CD4-positive, alpha-beta memory T cell (primary cell): ENCODE measurements around the gene TACC2. TPM values are rescaled to one million over a fixed set of nuclear protein-coding genes. Genes with fewer than 3 reads are reported as not detected.
"Not testable (repeated sequence)": the region's sequence is repeated elsewhere in the genome, so short reads cannot be mapped to it uniquely, and the experiment has no call there.

Source experiments
- CTCF ChIA-PET: fragments of 350-600 bp; sonication (Branson Sonifier 250); formaldehyde crosslinking; loops from one replicate; lab custom pipeline; 2021; ENCODE audit warnings: inconsistent platforms; ENCODE audit not compliant: partially characterized antibody; lab: Charles Lee
- POLR2A ChIA-PET: fragments of 350-600 bp; sonication (Branson Sonifier 250); formaldehyde crosslinking; loops from one replicate; lab custom pipeline; 2021; ENCODE audit not compliant: partially characterized antibody; lab: Charles Lee
- DNase-seq, 5 donors: peaks; one replicate each; pipeline versions ENCODE4 v3.0.0 to v3.0.0-alpha.2; 2020 to 2022; ENCODE audit warnings: mixed read lengths in 1 of 5
- H3K27ac ChIP-seq: one replicate; pipeline ENCODE4 v1.7.0; 2013; ENCODE audit warnings: low read depth, low read length
- H3K27me3 ChIP-seq: 2 replicates; pipeline ENCODE4 v1.7.0; 2013; ENCODE audit warnings: mild to moderate bottlenecking, low read length, moderate library complexity; ENCODE audit not compliant: insufficient read depth
- H3K36me3 ChIP-seq: 2 replicates; pipeline ENCODE4 v1.7.0; 2013; ENCODE audit warnings: mild to moderate bottlenecking, low read length, moderate library complexity; ENCODE audit not compliant: insufficient read depth
- H3K4me1 ChIP-seq: 2 replicates; pipeline ENCODE4 v1.7.0; 2013; ENCODE audit warnings: mild to moderate bottlenecking, low read length, moderate library complexity; ENCODE audit not compliant: insufficient read depth
- H3K4me3 ChIP-seq, 2 donors: one replicate each; pipeline ENCODE4 v1.7.0; 2013; ENCODE audit warnings: low read length in 2 of 2, mild to moderate bottlenecking in 1 of 2
- H3K9me3 ChIP-seq, 2 donors: one replicate each; pipeline ENCODE4 v1.7.0; 2013; ENCODE audit warnings: low read length in 2 of 2, control low read depth in 1 of 2; ENCODE audit not compliant: control insufficient read depth in 1 of 2
- H3K27ac Mint-ChIP-seq, 7 donors: one replicate each; pipeline ENCODE4 v1.8.0; 2020 to 2021; ENCODE audit warnings: mixed read lengths in 7 of 7, mild to moderate bottlenecking in 6 of 7, inconsistent platforms in 3 of 7, moderate library complexity in 3 of 7
- H3K27me3 Mint-ChIP-seq, 2 donors: one replicate each; pipeline ENCODE4 v1.8.0; 2020 to 2021; ENCODE audit warnings: mixed read lengths in 2 of 2
- H3K36me3 Mint-ChIP-seq, 2 donors: one replicate each; pipeline ENCODE4 v1.8.0; 2020 to 2021; ENCODE audit warnings: mixed read lengths in 2 of 2, inconsistent platforms in 1 of 2, mild to moderate bottlenecking in 1 of 2
- H3K4me1 Mint-ChIP-seq, 4 donors: one replicate each; pipeline ENCODE4 v1.8.0; 2020 to 2021; ENCODE audit warnings: mixed read lengths in 4 of 4, mild to moderate bottlenecking in 1 of 4
- H3K4me3 Mint-ChIP-seq, 8 donors: one replicate each; pipeline ENCODE4 v1.8.0; 2020 to 2021; ENCODE audit warnings: mixed read lengths in 8 of 8, mild to moderate bottlenecking in 7 of 8, moderate library complexity in 6 of 8, inconsistent platforms in 3 of 8
- H3K9me3 Mint-ChIP-seq, 8 donors: one replicate each; pipeline ENCODE4 v1.8.0; 2020 to 2021; ENCODE audit warnings: mixed read lengths in 8 of 8, mild to moderate bottlenecking in 5 of 8, inconsistent platforms in 3 of 8, moderate library complexity in 1 of 8
- intact Hi-C: fragments of 100-400 bp; cut with micrococcal nuclease; formaldehyde crosslinking; loops from one replicate; pipeline ENCODE4 v1.15.1; 2023
- polyA plus RNA-seq, 2 donors: library from polyadenylated mRNA; unstranded; fragments of 300-500 nt; fragmentation: Illumina TruSeq; gene quantifications; one replicate each; pipeline ENCODE4 v1.2.3, GENCODE V29; 2021
- total RNA-seq, 2 experiments: library from RNA; stranded (reverse); gene quantifications; one replicate each; pipeline ENCODE4 v1.2.3, GENCODE V29; 2021

The TACC2 gene
- total and polyA plus RNA-seq, 4 experiments from 2014 or later: not detected

GRCh38 chr10:121952226-121952625 lies 36.7 kb upstream of the TACC2 start:
- H3K4me1 Mint-ChIP-seq: peaks cover 0 to 3% (median 0%) of the 10 kb centered on the region in 4 donors
- ChIA-PET CTCF (no interaction called here), POLR2A (interaction anchor here (0.6 kb wide), 1 partner anchor 17 kb away, joined by 4 read pairs; no protein-coding TSS in a partner anchor)
- no peak overlapping the region for H3K4me3 ChIP-seq
- H3K27me3 ChIP-seq: no peaks in the 10 kb centered on the region
- H3K9me3 ChIP-seq: no peaks in the 10 kb centered on the region
- no peaks in the 10 kb centered on the region for H3K4me1 ChIP-seq
- H3K27ac Mint-ChIP-seq: no peak overlapping the region
- peaks cover 23 to 29% of the 10 kb centered on the region in 2 donors for H3K36me3 Mint-ChIP-seq
- no peak overlapping the region for H3K4me3 Mint-ChIP-seq
- DNase-seq: no peak
- H3K27ac ChIP-seq: no peak overlapping the region
- peaks cover 9% of the 10 kb centered on the region for H3K36me3 ChIP-seq
- H3K9me3 Mint-ChIP-seq: no peaks in the 10 kb centered on the region
- no peaks in the 10 kb centered on the region for H3K27me3 Mint-ChIP-seq
- intact Hi-C loops: no loop called here

- no peaks in the 10 kb centered on the region for H3K27me3 Mint-ChIP-seq
- peak overlapping the region in 2 of 7 donors; percentile 1 to 67 for H3K27ac Mint-ChIP-seq
- Histone ChIP-seq H3K27me3 (no peaks in the 10 kb centered on the region), H3K9me3 (no peaks in the 10 kb centered on the region), H3K4me3 (no peak overlapping the region), H3K27ac (no peak overlapping the region), H3K36me3 (peaks cover 17% of the 10 kb centered on the region), H3K4me1 (no peaks in the 10 kb centered on the region)
- H3K9me3 Mint-ChIP-seq: no peaks in the 10 kb centered on the region
- peaks cover 26 to 48% of the 10 kb centered on the region in 2 donors for H3K36me3 Mint-ChIP-seq
- ChIA-PET CTCF (interaction anchor here (0.8 to 1.2 kb wide), 3 partner anchors 19 to 55 kb away, joined by 3 to 4 read pairs (median 3); partner anchors contain the start of gene NSMCE4A), POLR2A (interaction anchor here (1.0 kb wide), 1 partner anchor 28 kb away, joined by 3 read pairs; the partner anchor contains the start of gene ATE1)
- no peak overlapping the region for H3K4me3 Mint-ChIP-seq
- intact Hi-C loops: no loop called here
- H3K4me1 Mint-ChIP-seq: peaks cover 0 to under 1% (median 0%) of the 10 kb centered on the region in 4 donors
- DNase-seq: no peak
Measured at GRCh38 chr10:121956111-121957061, 32.6 kb upstream of the TACC2 start.

GRCh38 chr10:121959671-121960070 lies 29.3 kb upstream of the TACC2 start:
- H3K4me1 Mint-ChIP-seq: no peaks in the 10 kb centered on the region
- no peaks in the 10 kb centered on the region for H3K9me3 Mint-ChIP-seq
- Histone ChIP-seq H3K9me3 (no peaks in the 10 kb centered on the region), H3K4me1 (no peaks in the 10 kb centered on the region), H3K27me3 (no peaks in the 10 kb centered on the region), H3K4me3 (no peak overlapping the region), H3K36me3 (peaks cover 17% of the 10 kb centered on the region), H3K27ac (no peak overlapping the region)
- intact Hi-C loops: no loop called here
- no peaks in the 10 kb centered on the region for H3K27me3 Mint-ChIP-seq
- peak overlapping the region in 2 of 7 donors; percentile 43 to 48 for H3K27ac Mint-ChIP-seq
- H3K36me3 Mint-ChIP-seq: peaks cover 26 to 52% of the 10 kb centered on the region in 2 donors
- ChIA-PET CTCF (no interaction called here), POLR2A (no interaction called here)
- DNase-seq: no peak
- no peak overlapping the region for H3K4me3 Mint-ChIP-seq

- intact Hi-C loops: no loop called here
- Mint-ChIP-seq H3K36me3 (peaks cover 33 to 57% of the 10 kb centered on the region in 2 donors), H3K27ac (no peak overlapping the region), H3K27me3 (no peaks in the 10 kb centered on the region), H3K9me3 (no peaks in the 10 kb centered on the region), H3K4me1 (no peaks in the 10 kb centered on the region), H3K4me3 (no peak overlapping the region)
- Histone ChIP-seq H3K4me1 (no peaks in the 10 kb centered on the region), H3K9me3 (no peaks in the 10 kb centered on the region), H3K27ac (no peak overlapping the region), H3K36me3 (peaks cover 27% of the 10 kb centered on the region), H3K4me3 (no peak overlapping the region), H3K27me3 (no peaks in the 10 kb centered on the region)
- CTCF ChIA-PET: no interaction called here
- POLR2A ChIA-PET: interaction anchor here (1.9 kb wide), 1 partner anchor 13 kb away, joined by 6 read pairs; the partner anchor contains the start of gene NSMCE4A
- no peak for DNase-seq
Measured at GRCh38 chr10:121961456-121961855, 27.5 kb upstream of the TACC2 start.

- H3K27ac Mint-ChIP-seq: no peak overlapping the region
- CTCF ChIA-PET: no interaction called here
- intact Hi-C loops: no loop called here
Measured at GRCh38 chr10:121965996-121966395, 23.0 kb upstream of the TACC2 start.

GRCh38 chr10:121969086-121969485 lies 19.9 kb upstream of the TACC2 start:
- CTCF ChIA-PET, POLR2A ChIA-PET: not testable (repeated sequence)
- peaks cover 36 to 60% of the 10 kb centered on the region in 2 donors for H3K36me3 Mint-ChIP-seq

More at GRCh38 chr10:121965996-121966395, 23.0 kb upstream of the TACC2 start:
- POLR2A ChIA-PET: no interaction called here
- Mint-ChIP-seq H3K9me3 (no peaks in the 10 kb centered on the region), H3K27me3 (no peaks in the 10 kb centered on the region), H3K36me3 (peaks cover 32 to 57% of the 10 kb centered on the region in 2 donors), H3K4me3 (no peak overlapping the region), H3K4me1 (peaks cover 0 to 1% (median under 1%) of the 10 kb centered on the region in 4 donors)
- DNase-seq: no peak
- Histone ChIP-seq H3K27me3 (no peaks in the 10 kb centered on the region), H3K9me3 (no peaks in the 10 kb centered on the region), H3K36me3 (peaks cover 40% of the 10 kb centered on the region), H3K4me3 (no peak overlapping the region), H3K4me1 (no peaks in the 10 kb centered on the region), H3K27ac (no peak overlapping the region)

GRCh38 chr10:121974019-121974534 lies 14.9 kb upstream of the TACC2 start:
- H3K36me3 ChIP-seq: peaks cover 6% of the 10 kb centered on the region
- peaks cover 20% of the 10 kb centered on the region for H3K4me1 ChIP-seq
- CTCF ChIA-PET: interaction anchor here (1.3 kb wide), 1 partner anchor 46 kb away, joined by 3 read pairs; the partner anchor contains the start of gene ATE1
- H3K4me3 Mint-ChIP-seq: peak overlapping the region; percentile 71 to 87 (median 83)
- H3K27me3 Mint-ChIP-seq: no peaks in the 10 kb centered on the region
- peaks cover 13 to 17% of the 10 kb centered on the region in 2 donors for H3K36me3 Mint-ChIP-seq
- intact Hi-C loops: loop anchor here (1.0 kb wide), 1 partner anchor 46 kb away; the partner anchor contains the start of gene ATE1
- peak overlapping the region in 4 of 7 donors; percentile 7 to 29 (median 28) for H3K27ac Mint-ChIP-seq
- no peaks in the 10 kb centered on the region for H3K9me3 Mint-ChIP-seq
- H3K9me3 ChIP-seq: no peaks in the 10 kb centered on the region
- POLR2A ChIA-PET: interaction anchor here (1.0 to 2.1 kb wide), 3 partner anchors 12 to 46 kb away, joined by 3 to 11 read pairs (median 6); partner anchors contain the start of gene ATE1
- H3K4me1 Mint-ChIP-seq: peaks cover 14 to 34% (median 20%) of the 10 kb centered on the region in 4 donors
- peak overlapping the region; percentile 62 for H3K27ac ChIP-seq
- H3K4me3 ChIP-seq: peak overlapping the region in 1 of 2 donors; percentile 77
- no peaks in the 10 kb centered on the region for H3K27me3 ChIP-seq
- no peak for DNase-seq

More at GRCh38 chr10:121969086-121969485, 19.9 kb upstream of the TACC2 start:
- H3K27me3 ChIP-seq, intact Hi-C loops, H3K9me3 ChIP-seq, H3K27ac Mint-ChIP-seq, DNase-seq, H3K4me3 ChIP-seq, H3K4me3 Mint-ChIP-seq, H3K27ac ChIP-seq, H3K9me3 Mint-ChIP-seq, H3K27me3 Mint-ChIP-seq: not testable (repeated sequence)
- peaks cover 13 to 25% (median 19%) of the 10 kb centered on the region in 4 donors for H3K4me1 Mint-ChIP-seq
- peaks cover 40% of the 10 kb centered on the region for H3K36me3 ChIP-seq
- peaks cover 11% of the 10 kb centered on the region for H3K4me1 ChIP-seq
